Breast epithelium (tissue), 4 donors: ENCODE results near the gene CPM. TPM values are rescaled to one million over a fixed set of nuclear protein-coding genes. Genes with fewer than 3 reads are reported as not detected.

ENCODE experiments used
- DNase-seq, 2 donors: peaks; one replicate each; pipeline ENCODE4 v3.0.0-alpha.2; 2019; ENCODE audit warnings: low spot score in 2 of 2
- H3K27ac ChIP-seq, 2 donors: fragments of 200-600 bp; sonication (generic) in 1 of 2; one replicate each; pipeline ENCODE4 v1.5.1; 2016 to 2019; ENCODE audit warnings: mild to moderate bottlenecking in 1 of 2
- H3K27me3 ChIP-seq, 2 donors: fragments of 200-600 bp; sonication (generic) in 1 of 2; one replicate each; pipeline versions ENCODE4 v1.5.1 to v1.6.0; 2017 to 2019; ENCODE audit warnings: control low read depth in 1 of 2, mild to moderate bottlenecking in 1 of 2
- H3K36me3 ChIP-seq: fragments of 200-600 bp; one replicate; pipeline ENCODE4 v1.5.1; 2019
- H3K4me1 ChIP-seq, 2 donors: fragments of 200-600 bp; sonication (generic); one replicate each; pipeline ENCODE4 v1.5.1; 2016 to 2019; ENCODE audit warnings: control low read depth in 1 of 2
- H3K4me3 ChIP-seq, 3 donors: fragments of 200-600 bp; sonication (generic); 1 replicate in 2 of 3; 2 replicates in 1 of 3; pipeline ENCODE4 v1.5.1; 2016 to 2019; ENCODE audit warnings: mild to moderate bottlenecking in 3 of 3, moderate library complexity in 2 of 3
- H3K9me3 ChIP-seq, 2 donors: fragments of 200-600 bp; sonication (generic) in 1 of 2; one replicate each; pipeline ENCODE4 v1.5.1; 2016 to 2019; ENCODE audit warnings: control low read depth in 1 of 2
- POLR2A ChIP-seq: fragments of 450-650 bp; IDR thresholded peaks from one replicate; pipeline ENCODE4 v1.6.1; 2016; ENCODE audit warnings: antibody characterized with exemption, mild to moderate bottlenecking, moderate library complexity
- POLR2AphosphoS5 ChIP-seq, 3 donors: sonication (generic); formaldehyde crosslinking; IDR thresholded peaks; one replicate each; pipeline ENCODE4 v1.6.1; 2017; ENCODE audit warnings: antibody characterized with exemption in 3 of 3
- intact Hi-C: fragments of 100-400 bp; cut with DNase I; formaldehyde crosslinking; loops from one replicate; pipeline ENCODE4 v1.15.1; 2023; ENCODE audit warnings: low total_unique reads
- total RNA-seq, 3 donors: library from RNA; depleted of rRNA; stranded (reverse); fragments of >200 nt; gene quantifications; one replicate each; pipeline ENCODE4 v1.1.0, GENCODE V29; 2016
- TF ChIP-seq, protein P1 (sequence below), 3 donors: fragments of 450-650 bp; IDR thresholded peaks; one replicate each; pipeline ENCODE4 v1.5.1; 2016 to 2017; ENCODE audit warnings: antibody characterized with exemption in 3 of 3, mild to moderate bottlenecking in 3 of 3, moderate library complexity in 3 of 3

CPM gene
- total RNA-seq, 3 donors from 2014 or later: 63.4 to 1,281 (median 78.3) TPM

DNA sequence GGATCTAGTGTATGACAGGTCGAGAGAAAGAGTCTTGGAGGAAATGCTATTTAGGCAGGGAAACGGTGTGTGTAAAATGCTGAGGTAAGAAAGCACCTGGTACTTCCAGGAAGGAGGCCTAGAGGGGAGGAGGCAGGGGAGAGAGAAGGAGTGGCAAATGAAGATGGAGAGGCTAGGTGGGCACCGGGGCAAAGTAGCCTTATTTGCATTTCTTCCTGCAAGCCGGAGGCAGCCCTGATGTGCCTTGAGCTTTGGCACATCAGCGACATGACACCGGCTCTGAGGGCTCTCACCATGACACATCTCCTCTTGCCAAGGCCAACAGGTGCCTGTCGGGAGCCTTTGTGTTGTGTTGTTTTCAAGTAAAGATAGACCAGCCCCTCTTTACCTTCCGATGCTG is 61.6 kb downstream of the CPM start:
- intact Hi-C loops: no loop called here
- Histone ChIP-seq H3K9me3 (no peaks in the 10 kb centered on the region), H3K27me3 (no peaks in the 10 kb centered on the region), H3K27ac (no peak overlapping the region), H3K4me1 (no peaks in the 10 kb centered on the region), H3K4me3 (no peak overlapping the region), H3K36me3 (no peaks in the 10 kb centered on the region)
- DNase-seq: no peak
- no peak for TF ChIP-seq POLR2AphosphoS5 (IDR thresholded peaks at IDR 0.05)
- no peak for TF ChIP-seq POLR2A

GRCh38 chr12:68870443-68870842 is 62.5 kb downstream of the CPM start:
- DNase-seq: no peak
- H3K4me1 ChIP-seq: no peaks in the 10 kb centered on the region
- TF ChIP-seq, protein P1, sequence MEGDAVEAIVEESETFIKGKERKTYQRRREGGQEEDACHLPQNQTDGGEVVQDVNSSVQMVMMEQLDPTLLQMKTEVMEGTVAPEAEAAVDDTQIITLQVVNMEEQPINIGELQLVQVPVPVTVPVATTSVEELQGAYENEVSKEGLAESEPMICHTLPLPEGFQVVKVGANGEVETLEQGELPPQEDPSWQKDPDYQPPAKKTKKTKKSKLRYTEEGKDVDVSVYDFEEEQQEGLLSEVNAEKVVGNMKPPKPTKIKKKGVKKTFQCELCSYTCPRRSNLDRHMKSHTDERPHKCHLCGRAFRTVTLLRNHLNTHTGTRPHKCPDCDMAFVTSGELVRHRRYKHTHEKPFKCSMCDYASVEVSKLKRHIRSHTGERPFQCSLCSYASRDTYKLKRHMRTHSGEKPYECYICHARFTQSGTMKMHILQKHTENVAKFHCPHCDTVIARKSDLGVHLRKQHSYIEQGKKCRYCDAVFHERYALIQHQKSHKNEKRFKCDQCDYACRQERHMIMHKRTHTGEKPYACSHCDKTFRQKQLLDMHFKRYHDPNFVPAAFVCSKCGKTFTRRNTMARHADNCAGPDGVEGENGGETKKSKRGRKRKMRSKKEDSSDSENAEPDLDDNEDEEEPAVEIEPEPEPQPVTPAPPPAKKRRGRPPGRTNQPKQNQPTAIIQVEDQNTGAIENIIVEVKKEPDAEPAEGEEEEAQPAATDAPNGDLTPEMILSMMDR (IDR thresholded peaks at IDR 0.05): no peak
- no peak for TF ChIP-seq POLR2AphosphoS5 (IDR thresholded peaks at IDR 0.05)
- TF ChIP-seq POLR2A: no peak
- no peaks in the 10 kb centered on the region for H3K27me3 ChIP-seq
- intact Hi-C loops: no loop called here
- no peak overlapping the region for H3K27ac ChIP-seq
- no peaks in the 10 kb centered on the region for H3K36me3 ChIP-seq
- H3K9me3 ChIP-seq: no peaks in the 10 kb centered on the region
- H3K4me3 ChIP-seq: no peak overlapping the region

DNA sequence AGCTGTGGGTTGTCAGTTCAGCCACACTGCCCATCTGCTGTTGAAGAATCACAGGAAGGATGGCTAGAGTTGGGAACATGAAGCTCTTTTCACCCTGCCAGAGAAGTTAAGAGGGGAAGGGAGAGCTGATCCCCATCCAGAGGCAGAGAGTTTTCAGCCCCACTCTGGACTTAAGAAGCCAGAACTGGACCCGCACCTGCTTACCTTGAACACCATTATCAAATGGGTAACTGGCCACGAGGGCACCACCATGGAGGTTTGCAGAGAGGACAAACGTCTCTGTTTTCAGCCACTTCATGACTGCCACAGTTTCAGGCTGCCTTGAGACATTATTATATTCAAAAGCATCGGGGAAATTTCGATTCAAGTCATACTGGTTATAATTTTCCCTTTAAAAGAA is 63.0 kb downstream of the CPM start:
- TF ChIP-seq, protein P1 (IDR thresholded peaks at IDR 0.05): no peak
- TF ChIP-seq POLR2A: no peak
- no peak for TF ChIP-seq POLR2AphosphoS5 (IDR thresholded peaks at IDR 0.05)
- Histone ChIP-seq H3K9me3 (no peaks in the 10 kb centered on the region), H3K4me1 (no peaks in the 10 kb centered on the region), H3K27ac (no peak overlapping the region), H3K36me3 (no peaks in the 10 kb centered on the region), H3K4me3 (no peak overlapping the region), H3K27me3 (no peaks in the 10 kb centered on the region)
- DNase-seq: no peak
- intact Hi-C loops: no loop called here

DNA sequence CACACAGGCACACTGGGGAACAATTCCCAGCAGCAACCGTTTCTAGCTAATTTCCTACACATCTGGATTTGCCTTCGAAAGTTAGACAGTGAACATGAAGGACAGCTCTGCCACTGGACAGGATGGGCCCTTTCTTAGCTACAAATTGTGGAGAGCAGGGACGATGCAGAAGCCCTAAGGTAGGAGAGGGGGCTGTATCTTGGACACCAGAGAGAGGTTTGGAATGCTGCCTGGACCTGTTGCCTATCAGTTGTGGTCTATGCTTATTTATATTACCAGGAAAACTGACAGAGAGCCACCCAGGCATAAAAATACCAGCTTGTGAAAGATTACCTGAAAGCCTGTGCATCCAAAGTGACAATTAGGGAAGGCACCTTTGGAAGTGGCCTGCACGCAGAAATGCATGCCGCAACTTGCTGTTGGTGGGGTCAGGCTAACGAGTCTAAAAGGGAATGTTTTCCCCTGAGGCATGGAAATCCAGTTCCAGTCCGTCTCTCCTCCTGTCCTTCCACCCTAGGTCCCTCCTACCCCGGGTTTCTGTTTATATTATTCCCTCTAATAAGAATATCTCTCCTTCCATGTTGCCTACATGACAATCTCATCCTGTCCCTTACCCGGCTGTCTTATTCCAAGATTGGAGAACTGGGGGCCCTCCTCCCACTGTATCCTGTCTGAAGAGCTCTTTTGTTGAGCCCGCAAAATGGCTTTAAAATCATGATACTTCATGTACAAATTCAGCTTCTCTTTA is 64.8 kb downstream of the CPM start:
- H3K27me3 ChIP-seq: no peaks in the 10 kb centered on the region
- DNase-seq: no peak
- H3K4me3 ChIP-seq: no peak overlapping the region
- H3K27ac ChIP-seq: no peak overlapping the region
- H3K36me3 ChIP-seq: no peaks in the 10 kb centered on the region
- intact Hi-C loops: no loop called here
- TF ChIP-seq, protein P1 (IDR thresholded peaks at IDR 0.05): no peak
- TF ChIP-seq POLR2A (no peak), POLR2AphosphoS5 (IDR thresholded peaks at IDR 0.05) (no peak)
- no peaks in the 10 kb centered on the region for H3K9me3 ChIP-seq
- no peaks in the 10 kb centered on the region for H3K4me1 ChIP-seq

DNA sequence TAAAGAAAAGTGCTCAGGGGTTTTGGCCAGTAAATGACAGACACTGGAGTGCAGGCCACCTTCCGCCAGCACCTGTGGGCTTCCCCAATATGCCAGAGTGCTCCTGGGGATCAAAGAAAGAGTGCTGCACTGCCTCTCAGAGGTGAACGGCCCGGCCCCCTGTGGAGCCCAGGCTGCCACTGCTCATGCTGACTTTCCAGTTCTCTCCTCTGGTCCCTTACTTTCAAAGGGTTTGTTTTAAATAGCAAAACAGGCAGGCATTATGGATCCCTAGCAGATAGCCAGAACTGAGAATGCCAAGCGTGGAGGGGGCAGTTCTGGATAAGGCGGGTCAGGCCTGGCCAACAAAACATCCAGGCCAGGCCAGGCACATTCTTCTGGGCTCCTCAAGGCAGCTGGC is 65.4 kb downstream of the CPM start:
- Histone ChIP-seq H3K9me3 (no peaks in the 10 kb centered on the region), H3K4me1 (no peaks in the 10 kb centered on the region), H3K27ac (no peak overlapping the region), H3K27me3 (no peaks in the 10 kb centered on the region), H3K36me3 (no peaks in the 10 kb centered on the region), H3K4me3 (no peak overlapping the region)
- intact Hi-C loops: no loop called here
- TF ChIP-seq, protein P1 (IDR thresholded peaks at IDR 0.05): no peak
- TF ChIP-seq POLR2AphosphoS5 (IDR thresholded peaks at IDR 0.05) (no peak), POLR2A (no peak)
- no peak for DNase-seq
